Osteoblast (primary cell): Measurements from ENCODE around the gene SLC38A9. TPM values are rescaled to one million over a fixed set of nuclear protein-coding genes. Genes with fewer than 3 reads are reported as not detected.

ENCODE experiments used
- DNase-seq: peaks from one replicate; pipeline ENCODE4 v3.0.0; 2011; ENCODE audit warnings: low spot score, mixed read lengths; ENCODE audit not compliant: insufficient read length; ENCODE audit errors: missing footprints
- H2AFZ ChIP-seq: 2 replicates; pipeline ENCODE4 v1.6.0; 2011; ENCODE audit warnings: mild to moderate bottlenecking, low read length
- H3K27ac ChIP-seq: 2 replicates; pipeline ENCODE4 v1.5.1; 2011; ENCODE audit warnings: mild to moderate bottlenecking, low read depth, low read length, moderate library complexity
- H3K27me3 ChIP-seq: 2 replicates; pipeline ENCODE4 v1.6.0; 2012; ENCODE audit warnings: mild to moderate bottlenecking, control low read depth, inconsistent platforms, low read length, moderate library complexity; ENCODE audit not compliant: insufficient read depth
- H3K36me3 ChIP-seq: 2 replicates; pipeline ENCODE4 v1.5.1; 2011; ENCODE audit warnings: mild to moderate bottlenecking, low read length, control low read depth, moderate library complexity; ENCODE audit not compliant: insufficient read depth
- H3K4me1 ChIP-seq: 2 replicates; pipeline ENCODE4 v1.5.1; 2011; ENCODE audit warnings: mild to moderate bottlenecking, low read length, control low read depth, moderate library complexity; ENCODE audit not compliant: insufficient read depth
- H3K4me2 ChIP-seq: 2 replicates; pipeline ENCODE4 v1.6.0; 2011; ENCODE audit warnings: mild to moderate bottlenecking, low read length; ENCODE audit not compliant: insufficient read depth
- H3K4me3 ChIP-seq: fragments of 200-600 bp; sonication (generic); 3 replicates; pipeline ENCODE4 v1.5.1; 2012; ENCODE audit warnings: mild to moderate bottlenecking, low read length, inconsistent platforms; ENCODE audit not compliant: insufficient read depth
- H3K79me2 ChIP-seq: 2 replicates; pipeline ENCODE4 v1.6.0; 2012; ENCODE audit warnings: mild to moderate bottlenecking, low read length, control low read depth, inconsistent platforms; ENCODE audit not compliant: insufficient read depth
- H3K9me3 ChIP-seq: 2 replicates; pipeline ENCODE4 v1.5.1; 2011; ENCODE audit warnings: low read depth, low read length, control low read depth
- H4K20me1 ChIP-seq: 2 replicates; pipeline ENCODE4 v1.6.0; 2012; ENCODE audit warnings: mild to moderate bottlenecking, low read length, control low read depth; ENCODE audit not compliant: insufficient read depth
- CTCF ChIP-seq: IDR thresholded peaks from 2 replicates; pipeline ENCODE4 v1.5.1; 2011; ENCODE audit warnings: mild to moderate bottlenecking, low read depth, low read length, moderate library complexity; ENCODE audit errors: extremely low read depth
- total RNA-seq: library from RNA; depleted of rRNA; stranded (reverse); fragments of >200 nt; gene quantifications from 2 replicates; pipeline ENCODE4 v1.2.3, GENCODE V29; 2012

SLC38A9 gene
- total RNA-seq, 1 donor: 42.3 TPM

GRCh38 chr5:55638051-55638450 lies 74.1 kb downstream of the SLC38A9 start:
- peaks cover 28% of the 10 kb centered on the region for H3K4me1 ChIP-seq
- H3K4me2 ChIP-seq: no peak overlapping the region
- no peak for DNase-seq
- H3K9me3 ChIP-seq: no peaks in the 10 kb centered on the region
- H3K36me3 ChIP-seq: no peaks in the 10 kb centered on the region
- no peaks in the 10 kb centered on the region for H3K79me2 ChIP-seq
- no peak overlapping the region for H3K27ac ChIP-seq
- H2AFZ ChIP-seq: no peak overlapping the region
- no peak overlapping the region for H3K4me3 ChIP-seq
- H3K27me3 ChIP-seq: no peaks in the 10 kb centered on the region
- no peaks in the 10 kb centered on the region for H4K20me1 ChIP-seq
- TF ChIP-seq CTCF: no peak

- Histone ChIP-seq H3K4me3 (no peak overlapping the region), H3K36me3 (no peaks in the 10 kb centered on the region), H3K27ac (no peak overlapping the region), H4K20me1 (no peaks in the 10 kb centered on the region), H3K27me3 (no peaks in the 10 kb centered on the region), H2AFZ (no peak overlapping the region), H3K4me2 (no peak overlapping the region), H3K4me1 (peaks cover 28% of the 10 kb centered on the region), H3K79me2 (no peaks in the 10 kb centered on the region), H3K9me3 (no peaks in the 10 kb centered on the region)
- DNase-seq: peak; percentile 48
- TF ChIP-seq CTCF: no peak
Observed at GRCh38 chr5:55636683-55637082, 75.4 kb downstream of the SLC38A9 start.

GRCh38 chr5:55636177-55636576 lies 75.9 kb downstream of the SLC38A9 start:
- Histone ChIP-seq H3K27me3 (no peaks in the 10 kb centered on the region), H3K79me2 (no peaks in the 10 kb centered on the region), H3K4me1 (peaks cover 28% of the 10 kb centered on the region), H3K4me2 (no peak overlapping the region), H2AFZ (no peak overlapping the region), H3K27ac (no peak overlapping the region), H4K20me1 (no peaks in the 10 kb centered on the region), H3K9me3 (no peaks in the 10 kb centered on the region), H3K4me3 (no peak overlapping the region), H3K36me3 (no peaks in the 10 kb centered on the region)
- DNase-seq: no peak
- no peak for TF ChIP-seq CTCF

- no peak overlapping the region for H3K4me2 ChIP-seq
- no peak overlapping the region for H3K27ac ChIP-seq
- no peak overlapping the region for H2AFZ ChIP-seq
- no peaks in the 10 kb centered on the region for H4K20me1 ChIP-seq
- H3K4me3 ChIP-seq: no peak overlapping the region
- no peaks in the 10 kb centered on the region for H3K27me3 ChIP-seq
- TF ChIP-seq CTCF: no peak
- no peak for DNase-seq
- no peaks in the 10 kb centered on the region for H3K9me3 ChIP-seq
- H3K79me2 ChIP-seq: no peaks in the 10 kb centered on the region
- peaks cover 28% of the 10 kb centered on the region for H3K4me1 ChIP-seq
- H3K36me3 ChIP-seq: no peaks in the 10 kb centered on the region
Observed at GRCh38 chr5:55634866-55635265, 77.3 kb downstream of the SLC38A9 start.
